Panc1 (cell line): ENCODE results near the gene CACNA1G. TPM values are rescaled to one million over a fixed set of nuclear protein-coding genes. Genes with fewer than 3 reads are reported as not detected.

ENCODE experiments used
- ATAC-seq: fragments of 200-7000 bp; cut with Tn5 transposase; 2 replicates; pipeline ENCODE4 v1.9.1; 2020; ENCODE audit warnings: mild to moderate bottlenecking, moderate library complexity
- BruUV-seq: library from RNA; stranded (reverse); fragments of 400-500 nt; replicated peaks from 2 replicates; lab custom pipeline; 2021; lab: Mats Ljungman, UMichigan
- CTCF ChIA-PET: fragments of 300-600 bp; sonication (Branson Sonifier 250); formaldehyde crosslinking; loops from one replicate; lab custom pipeline; 2022; ENCODE audit warnings: antibody characterized with exemption; lab: Charles Lee
- POLR2A ChIA-PET: fragments of 300-600 bp; sonication (Branson Sonifier 250); formaldehyde crosslinking; loops from one replicate; lab custom pipeline; 2022; ENCODE audit warnings: antibody characterized with exemption; lab: Charles Lee
- DNase-seq: peaks from one replicate; pipeline ENCODE4 v3.0.0-alpha.2; 2010; ENCODE audit warnings: low read depth, low spot score
- H3K27ac ChIP-seq: 2 replicates; pipeline ENCODE4 v1.5.1; 2011; ENCODE audit warnings: mild to moderate bottlenecking, low read length, inconsistent platforms
- H3K27me3 ChIP-seq: fragments of 200-500 bp; sonication (Bioruptor generic); 2 replicates; pipeline ENCODE4 v1.6.0; 2014; ENCODE audit warnings: low read length, inconsistent platforms; ENCODE audit not compliant: control insufficient read depth, insufficient read depth
- H3K36me3 ChIP-seq: fragments of 200-500 bp; sonication (Bioruptor generic); 2 replicates; pipeline ENCODE4 v1.5.1; 2014; ENCODE audit warnings: inconsistent platforms, mild to moderate bottlenecking, low read length, moderate library complexity; ENCODE audit not compliant: control insufficient read depth, insufficient read depth
- H3K4me1 ChIP-seq: 2 replicates; pipeline ENCODE4 v1.5.1; 2011; ENCODE audit warnings: inconsistent platforms, mild to moderate bottlenecking, low read length, moderate library complexity; ENCODE audit not compliant: control insufficient read depth, insufficient read depth
- H3K4me3 ChIP-seq, 2 experiments: 2 replicates each; pipeline ENCODE4 v1.5.1; 2011 to 2012; ENCODE audit warnings: low read depth in 2 of 2, low read length in 2 of 2, mild to moderate bottlenecking in 2 of 2, inconsistent platforms in 1 of 2, moderate library complexity in 1 of 2
- H3K9me3 ChIP-seq: fragments of 200-500 bp; sonication (Bioruptor generic); 2 replicates; pipeline ENCODE4 v1.5.1; 2014; ENCODE audit warnings: low read depth, mild to moderate bottlenecking, inconsistent platforms, low read length, moderate library complexity; ENCODE audit not compliant: control insufficient read depth, insufficient read depth
- POLR2AphosphoS5 ChIP-seq: IDR thresholded peaks from 2 replicates; pipeline ENCODE4 v1.6.1; 2012; ENCODE audit warnings: mild to moderate bottlenecking, low read depth, low read length, moderate library complexity
- SIN3A ChIP-seq: IDR thresholded peaks from 2 replicates; pipeline ENCODE4 v1.6.1; 2012; ENCODE audit warnings: low read depth, mild to moderate bottlenecking, low read length, moderate library complexity, borderline replicate concordance; ENCODE audit not compliant: insufficient read depth
- TCF7L2 ChIP-seq: IDR thresholded peaks from 2 replicates; pipeline ENCODE4 v1.6.1; 2011; ENCODE audit warnings: mild to moderate bottlenecking, low read depth, low read length, inconsistent platforms
- in situ Hi-C: cut with HindIII; loops from 2 replicates; pipeline ENCODE4 v1.10.0; 2016; ENCODE audit warnings: low sequenced_read_pairs, low pct_unique_long_range_greater_than_20kb
- intact Hi-C: fragments of 100-400 bp; cut with micrococcal nuclease; formaldehyde crosslinking; loops from one replicate; pipeline ENCODE4 v1.10.0; 2022; ENCODE audit not compliant: unreplicated experiment
- total RNA-seq: library from RNA; stranded (reverse); gene quantifications from one replicate; pipeline ENCODE4 v1.2.1, GENCODE V29; 2021; ENCODE audit not compliant: unreplicated experiment
- TF ChIP-seq, protein P1 (sequence below): fragments of 450-650 bp; IDR thresholded peaks from 2 replicates; pipeline ENCODE4 v1.5.1; 2017; ENCODE audit warnings: mild to moderate bottlenecking
- TF ChIP-seq, protein P2 (sequence below), 2 experiments: IDR thresholded peaks; 2 replicates each; pipeline ENCODE4 v1.6.1; 2011 to 2012; ENCODE audit warnings: low read depth in 2 of 2, control low read depth in 1 of 2, low read length in 1 of 2, mild to moderate bottlenecking in 1 of 2, moderate library complexity in 1 of 2; ENCODE audit not compliant: insufficient read depth in 1 of 2

Gene CACNA1G
- total RNA-seq, 1 experiment from 2014 or later: 10.0 TPM

DNA sequence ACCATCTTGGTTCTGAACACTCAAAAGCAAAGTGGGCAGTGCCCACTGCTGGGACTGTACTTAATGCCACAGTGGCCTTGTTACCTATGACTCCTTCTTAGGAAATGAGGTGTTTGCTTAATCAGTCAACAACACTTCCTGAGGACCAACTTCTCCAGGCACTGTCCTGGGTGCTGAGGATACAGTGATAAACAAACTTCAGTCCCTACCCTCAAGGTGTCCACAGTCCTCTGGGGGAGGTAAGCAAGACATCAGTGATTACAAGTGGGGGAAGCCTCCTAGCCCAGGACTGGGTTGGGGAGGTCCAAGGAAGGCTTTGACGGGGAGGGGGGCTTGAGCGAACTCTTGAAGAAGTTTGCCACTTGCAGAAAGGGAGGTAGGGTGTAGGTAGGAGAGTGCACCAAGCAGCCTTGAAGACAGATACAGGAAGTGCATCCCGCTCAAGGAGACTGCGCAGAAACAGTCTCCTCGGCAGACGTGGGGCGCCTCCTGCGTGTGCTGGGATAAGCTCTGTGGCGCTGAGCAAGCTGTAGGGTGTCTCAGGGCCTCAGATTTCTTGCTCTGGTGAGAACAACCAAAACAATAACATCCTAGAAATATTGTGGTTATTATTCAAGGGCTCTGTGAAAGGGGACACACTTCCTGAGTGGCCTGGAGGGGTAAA lies 71.5 kb downstream of the CACNA1G start:
- intact Hi-C loops (loop anchor here (2.0 to 5.0 kb wide), 2 partner anchors 63 to 150 kb away; no protein-coding TSS in a partner anchor), in situ Hi-C loops (no loop called here)

DNA sequence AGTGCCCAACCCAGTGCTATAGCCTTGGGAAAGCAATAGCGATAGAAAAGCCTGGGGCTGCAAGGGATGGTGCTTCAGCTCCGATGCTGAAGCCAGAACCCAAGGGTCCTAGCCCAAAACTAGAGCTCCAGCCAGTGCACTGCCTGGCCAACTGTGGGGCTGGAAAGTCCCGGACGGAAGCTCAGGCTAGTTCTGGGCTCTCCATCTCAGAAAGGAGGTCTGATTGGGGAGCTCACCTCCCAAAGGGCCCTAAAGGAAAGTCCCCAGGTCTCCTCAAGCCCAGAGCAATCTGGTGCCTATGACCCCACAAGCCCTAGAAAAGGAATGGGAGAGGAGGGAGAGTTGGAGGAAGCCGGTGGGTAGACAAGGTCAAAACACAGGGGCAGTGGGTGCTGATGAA lies 72.1 kb downstream of the CACNA1G start:
- Histone ChIP-seq H3K27me3 (no peaks in the 10 kb centered on the region), H3K36me3 (no peaks in the 10 kb centered on the region; the same call in 1 of the 2 replicates), H3K4me3 (no peak overlapping the region), H3K27ac (peak overlapping the region; percentile 100), H3K4me1 (peaks cover 90% of the 10 kb centered on the region), H3K9me3 (no peaks in the 10 kb centered on the region)
- TF ChIP-seq, protein P1, sequence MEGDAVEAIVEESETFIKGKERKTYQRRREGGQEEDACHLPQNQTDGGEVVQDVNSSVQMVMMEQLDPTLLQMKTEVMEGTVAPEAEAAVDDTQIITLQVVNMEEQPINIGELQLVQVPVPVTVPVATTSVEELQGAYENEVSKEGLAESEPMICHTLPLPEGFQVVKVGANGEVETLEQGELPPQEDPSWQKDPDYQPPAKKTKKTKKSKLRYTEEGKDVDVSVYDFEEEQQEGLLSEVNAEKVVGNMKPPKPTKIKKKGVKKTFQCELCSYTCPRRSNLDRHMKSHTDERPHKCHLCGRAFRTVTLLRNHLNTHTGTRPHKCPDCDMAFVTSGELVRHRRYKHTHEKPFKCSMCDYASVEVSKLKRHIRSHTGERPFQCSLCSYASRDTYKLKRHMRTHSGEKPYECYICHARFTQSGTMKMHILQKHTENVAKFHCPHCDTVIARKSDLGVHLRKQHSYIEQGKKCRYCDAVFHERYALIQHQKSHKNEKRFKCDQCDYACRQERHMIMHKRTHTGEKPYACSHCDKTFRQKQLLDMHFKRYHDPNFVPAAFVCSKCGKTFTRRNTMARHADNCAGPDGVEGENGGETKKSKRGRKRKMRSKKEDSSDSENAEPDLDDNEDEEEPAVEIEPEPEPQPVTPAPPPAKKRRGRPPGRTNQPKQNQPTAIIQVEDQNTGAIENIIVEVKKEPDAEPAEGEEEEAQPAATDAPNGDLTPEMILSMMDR: no peak
- TF ChIP-seq TCF7L2 (no peak), SIN3A (no peak), POLR2AphosphoS5 (no peak)
- TF ChIP-seq, protein P2, sequence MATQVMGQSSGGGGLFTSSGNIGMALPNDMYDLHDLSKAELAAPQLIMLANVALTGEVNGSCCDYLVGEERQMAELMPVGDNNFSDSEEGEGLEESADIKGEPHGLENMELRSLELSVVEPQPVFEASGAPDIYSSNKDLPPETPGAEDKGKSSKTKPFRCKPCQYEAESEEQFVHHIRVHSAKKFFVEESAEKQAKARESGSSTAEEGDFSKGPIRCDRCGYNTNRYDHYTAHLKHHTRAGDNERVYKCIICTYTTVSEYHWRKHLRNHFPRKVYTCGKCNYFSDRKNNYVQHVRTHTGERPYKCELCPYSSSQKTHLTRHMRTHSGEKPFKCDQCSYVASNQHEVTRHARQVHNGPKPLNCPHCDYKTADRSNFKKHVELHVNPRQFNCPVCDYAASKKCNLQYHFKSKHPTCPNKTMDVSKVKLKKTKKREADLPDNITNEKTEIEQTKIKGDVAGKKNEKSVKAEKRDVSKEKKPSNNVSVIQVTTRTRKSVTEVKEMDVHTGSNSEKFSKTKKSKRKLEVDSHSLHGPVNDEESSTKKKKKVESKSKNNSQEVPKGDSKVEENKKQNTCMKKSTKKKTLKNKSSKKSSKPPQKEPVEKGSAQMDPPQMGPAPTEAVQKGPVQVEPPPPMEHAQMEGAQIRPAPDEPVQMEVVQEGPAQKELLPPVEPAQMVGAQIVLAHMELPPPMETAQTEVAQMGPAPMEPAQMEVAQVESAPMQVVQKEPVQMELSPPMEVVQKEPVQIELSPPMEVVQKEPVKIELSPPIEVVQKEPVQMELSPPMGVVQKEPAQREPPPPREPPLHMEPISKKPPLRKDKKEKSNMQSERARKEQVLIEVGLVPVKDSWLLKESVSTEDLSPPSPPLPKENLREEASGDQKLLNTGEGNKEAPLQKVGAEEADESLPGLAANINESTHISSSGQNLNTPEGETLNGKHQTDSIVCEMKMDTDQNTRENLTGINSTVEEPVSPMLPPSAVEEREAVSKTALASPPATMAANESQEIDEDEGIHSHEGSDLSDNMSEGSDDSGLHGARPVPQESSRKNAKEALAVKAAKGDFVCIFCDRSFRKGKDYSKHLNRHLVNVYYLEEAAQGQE (IDR thresholded peaks at IDR 0.05; ENCODE audit: insufficient read depth in 1 of 2, low read depth in 2 of 2, low read length in 1 of 2): no peak
- no peak for DNase-seq
- ATAC-seq: no peak
- BruUV-seq: no TSS peak
- ChIA-PET CTCF (interaction anchor here (0.6 to 1.1 kb wide), 3 partner anchors 17 to 82 kb away, joined by 3 read pairs; no protein-coding TSS in a partner anchor), POLR2A (no interaction called here)
- intact Hi-C loops: loop anchor here (5.0 kb wide), 1 partner anchor 150 kb away; no protein-coding TSS in a partner anchor
- in situ Hi-C loops: no loop called here

More for the DNA sequence above, 71.5 kb downstream of the CACNA1G start:
- Histone ChIP-seq H3K4me1 (peaks cover 90% of the 10 kb centered on the region), H3K9me3 (no peaks in the 10 kb centered on the region), H3K27me3 (no peaks in the 10 kb centered on the region), H3K4me3 (no peak overlapping the region), H3K27ac (peak overlapping the region; percentile 100), H3K36me3 (no peaks in the 10 kb centered on the region; the same call in 1 of the 2 replicates)
- ChIA-PET POLR2A (no interaction called here), CTCF (interaction anchor here (0.6 to 3.8 kb wide), 4 partner anchors 49 to 264 kb away, joined by 3 to 16 read pairs (median 3); no protein-coding TSS in a partner anchor)
- TF ChIP-seq SIN3A: no peak
- TF ChIP-seq, protein P2 (IDR thresholded peaks at IDR 0.05; ENCODE audit: insufficient read depth in 1 of 2, low read depth in 2 of 2, low read length in 1 of 2): peak; percentile 84 to 89
- ATAC-seq (peak; percentile 13), DNase-seq (no peak)
- no TSS peak for BruUV-seq
